ENCODE measurements around the gene NKAIN2.

Gene NKAIN2

DNA sequence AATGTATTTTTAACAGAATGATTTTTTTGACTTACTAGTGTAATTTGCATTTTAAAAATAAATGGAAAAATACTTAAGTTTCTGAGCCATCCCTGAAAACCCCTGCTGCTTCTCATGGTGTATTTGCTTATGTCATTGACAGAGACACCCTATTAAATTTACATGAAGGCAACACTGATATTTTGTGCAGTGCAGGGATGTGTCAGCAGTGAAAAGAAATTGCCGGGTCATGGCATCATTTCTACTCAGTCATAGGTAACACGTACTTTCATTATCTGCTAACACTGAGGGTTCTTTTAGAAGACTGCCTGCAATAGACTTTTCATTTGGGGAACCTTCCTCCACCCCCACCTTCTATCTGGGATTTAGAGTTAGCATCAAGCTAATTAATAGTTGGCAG lies 1021.9 kb downstream of the NKAIN2 start:
- Histone ChIP-seq H3K27ac (ENCODE audit: low read length) (no peak overlapping the region), H3K9ac (ENCODE audit: low read length) (no peak overlapping the region), H3K4me1 (ENCODE audit: control insufficient read depth, low read depth, low read length) (no peaks in the 10 kb centered on the region), H3K9me3 (ENCODE audit: control insufficient read depth, low read depth, low read length) (no peaks in the 10 kb centered on the region), H3K4me3 (ENCODE audit: low read length) (no peak overlapping the region), H3K36me3 (ENCODE audit: control insufficient read depth, low read depth, low read length) (no peaks in the 10 kb centered on the region), H3K27me3 (ENCODE audit: control insufficient read depth, insufficient read depth, low read length) (no peaks in the 10 kb centered on the region)

DNA sequence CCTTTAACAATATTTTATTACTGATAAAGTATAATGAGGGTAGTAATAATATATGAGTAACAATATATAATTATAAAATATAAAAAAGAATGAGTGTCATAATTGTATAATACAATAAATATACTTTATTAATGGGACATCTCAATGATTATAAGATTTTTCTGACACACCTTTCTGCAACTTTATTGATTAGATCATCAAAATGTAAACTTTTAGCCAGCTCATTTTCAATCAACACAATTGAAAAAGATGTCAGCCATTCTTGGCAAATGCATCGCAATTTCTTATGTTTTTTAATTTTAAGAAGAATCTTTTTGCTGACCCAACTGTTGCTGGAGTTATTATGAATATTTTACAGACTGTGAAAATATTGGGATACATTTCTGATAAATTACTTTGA lies 1026.2 kb downstream of the NKAIN2 start:
- Histone ChIP-seq H3K27ac (ENCODE audit: low read length) (no peak overlapping the region), H3K4me1 (ENCODE audit: control insufficient read depth, low read depth, low read length) (no peaks in the 10 kb centered on the region), H3K9ac (ENCODE audit: low read length) (no peak overlapping the region), H3K36me3 (ENCODE audit: control insufficient read depth, low read depth, low read length) (no peaks in the 10 kb centered on the region), H3K9me3 (ENCODE audit: control insufficient read depth, low read depth, low read length) (no peaks in the 10 kb centered on the region), H3K27me3 (ENCODE audit: control insufficient read depth, insufficient read depth, low read length) (no peaks in the 10 kb centered on the region), H3K4me3 (ENCODE audit: low read length) (no peak overlapping the region)

DNA sequence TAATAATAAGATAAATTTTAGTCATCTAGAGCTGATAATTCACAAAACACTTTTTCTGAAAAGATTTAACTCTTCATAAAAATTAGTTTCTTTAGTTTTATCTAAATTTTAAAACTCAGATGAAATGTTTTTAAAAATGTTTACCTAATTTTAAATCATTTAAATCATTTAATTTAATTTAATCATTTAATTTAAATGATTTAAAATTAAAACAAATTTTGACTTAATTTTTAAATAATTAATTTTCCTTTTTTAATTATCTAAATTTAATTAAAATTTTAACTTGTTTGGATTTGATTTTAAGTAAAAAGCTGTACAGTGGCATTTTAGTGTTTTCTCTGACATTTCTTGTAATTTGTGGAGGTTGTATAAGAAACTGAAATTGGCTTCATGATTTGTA lies 1026.8 kb downstream of the NKAIN2 start:
- no peaks in the 10 kb centered on the region for H3K36me3 ChIP-seq (ENCODE audit: control insufficient read depth, low read depth, low read length)
- no peaks in the 10 kb centered on the region for H3K9me3 ChIP-seq (ENCODE audit: control insufficient read depth, low read depth, low read length)
- H3K9ac ChIP-seq (ENCODE audit: low read length) = no peak overlapping the region
- H3K4me3 ChIP-seq (ENCODE audit: low read length) = no peak overlapping the region
- no peak overlapping the region for H3K27ac ChIP-seq (ENCODE audit: low read length)
- no peaks in the 10 kb centered on the region for H3K4me1 ChIP-seq (ENCODE audit: control insufficient read depth, low read depth, low read length)
- no peaks in the 10 kb centered on the region for H3K27me3 ChIP-seq (ENCODE audit: control insufficient read depth, insufficient read depth, low read length)

DNA sequence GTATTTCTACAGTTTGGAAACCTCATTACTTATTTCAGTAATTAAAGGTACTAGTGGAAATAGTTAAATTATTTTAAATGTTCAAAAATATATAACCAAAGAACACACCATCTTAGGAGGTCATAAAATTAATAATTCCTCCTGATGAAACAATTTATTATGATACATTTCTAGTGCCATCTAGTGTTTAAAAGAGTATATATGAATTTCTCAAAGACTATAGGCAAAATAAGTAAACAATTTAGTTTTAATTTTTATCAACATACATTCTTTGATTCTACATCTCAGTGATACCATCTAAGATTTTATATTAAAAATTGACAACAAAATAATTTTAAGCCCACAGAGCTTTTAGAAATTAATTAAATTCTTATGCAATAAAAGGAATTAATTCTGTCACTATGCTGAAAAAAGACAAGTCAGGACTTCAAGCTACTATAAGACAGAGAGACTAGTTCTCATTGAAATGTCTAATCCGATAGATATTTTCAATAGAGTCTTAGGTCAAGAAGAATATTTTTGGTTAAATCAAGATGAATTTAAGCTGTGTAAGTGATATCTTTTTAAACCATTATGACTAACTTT lies 1050.8 kb downstream of the NKAIN2 start:
- H3K36me3 ChIP-seq (ENCODE audit: control insufficient read depth, low read depth, low read length) = no peaks in the 10 kb centered on the region
- no peak overlapping the region for H3K27ac ChIP-seq (ENCODE audit: low read length)
- H3K9ac ChIP-seq (ENCODE audit: low read length) = no peak overlapping the region
- peaks cover 5% of the 10 kb centered on the region for H3K4me1 ChIP-seq (ENCODE audit: control insufficient read depth, low read depth, low read length)
- no peaks in the 10 kb centered on the region for H3K9me3 ChIP-seq (ENCODE audit: control insufficient read depth, low read depth, low read length)
- H3K27me3 ChIP-seq (ENCODE audit: control insufficient read depth, insufficient read depth, low read length) = no peaks in the 10 kb centered on the region
- H3K4me3 ChIP-seq (ENCODE audit: low read length) = no peak overlapping the region

DNA sequence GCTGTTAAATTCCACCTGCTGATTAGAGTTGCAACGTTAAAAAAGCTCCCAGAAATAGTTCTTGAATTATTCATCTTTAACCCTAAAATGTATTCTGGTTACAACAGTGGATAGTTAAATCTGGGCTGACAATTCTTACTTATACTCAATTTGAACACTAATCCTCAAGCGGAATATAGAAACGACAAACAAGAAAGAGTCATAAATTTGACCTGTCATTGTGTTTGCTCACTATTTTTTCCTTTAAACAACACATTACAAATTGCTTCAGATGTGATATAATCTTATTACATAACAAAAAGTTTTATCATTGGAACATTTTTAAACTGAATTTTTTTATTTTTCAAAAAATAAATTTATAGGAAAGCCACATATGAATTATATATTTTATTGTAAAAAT lies 1054.1 kb downstream of the NKAIN2 start:
- Histone ChIP-seq H3K4me1 (ENCODE audit: control insufficient read depth, low read depth, low read length) (peaks cover 5% of the 10 kb centered on the region), H3K9me3 (ENCODE audit: control insufficient read depth, low read depth, low read length) (no peaks in the 10 kb centered on the region), H3K36me3 (ENCODE audit: control insufficient read depth, low read depth, low read length) (no peaks in the 10 kb centered on the region), H3K9ac (ENCODE audit: low read length) (no peak overlapping the region), H3K27ac (ENCODE audit: low read length) (no peak overlapping the region), H3K4me3 (ENCODE audit: low read length) (no peak overlapping the region), H3K27me3 (ENCODE audit: control insufficient read depth, insufficient read depth, low read length) (no peaks in the 10 kb centered on the region)

DNA sequence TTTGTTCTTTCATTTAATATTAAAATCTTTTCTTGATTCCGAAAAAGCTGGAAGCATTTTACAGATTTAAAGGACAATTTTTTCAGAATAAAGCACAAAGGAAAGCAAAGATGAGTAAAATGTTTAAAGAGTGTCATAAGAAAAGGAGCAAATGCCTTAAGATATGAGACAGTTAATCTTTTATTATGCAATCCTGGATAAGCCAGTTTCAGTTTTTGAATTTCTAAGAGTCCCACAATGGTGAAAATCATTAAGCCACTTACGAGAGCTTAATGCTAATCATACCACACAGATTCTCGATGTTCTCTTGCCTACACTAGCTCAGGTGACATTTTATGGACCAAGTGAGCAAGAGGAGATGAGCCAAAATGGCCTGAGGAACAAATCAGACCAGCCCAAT lies 1054.9 kb downstream of the NKAIN2 start:
- no peak overlapping the region for H3K4me3 ChIP-seq (ENCODE audit: low read length)
- no peak overlapping the region for H3K27ac ChIP-seq (ENCODE audit: low read length)
- no peaks in the 10 kb centered on the region for H3K27me3 ChIP-seq (ENCODE audit: control insufficient read depth, insufficient read depth, low read length)
- H3K9me3 ChIP-seq (ENCODE audit: control insufficient read depth, low read depth, low read length) = no peaks in the 10 kb centered on the region
- H3K4me1 ChIP-seq (ENCODE audit: control insufficient read depth, low read depth, low read length) = peaks cover 5% of the 10 kb centered on the region
- no peak overlapping the region for H3K9ac ChIP-seq (ENCODE audit: low read length)
- H3K36me3 ChIP-seq (ENCODE audit: control insufficient read depth, low read depth, low read length) = no peaks in the 10 kb centered on the region

DNA sequence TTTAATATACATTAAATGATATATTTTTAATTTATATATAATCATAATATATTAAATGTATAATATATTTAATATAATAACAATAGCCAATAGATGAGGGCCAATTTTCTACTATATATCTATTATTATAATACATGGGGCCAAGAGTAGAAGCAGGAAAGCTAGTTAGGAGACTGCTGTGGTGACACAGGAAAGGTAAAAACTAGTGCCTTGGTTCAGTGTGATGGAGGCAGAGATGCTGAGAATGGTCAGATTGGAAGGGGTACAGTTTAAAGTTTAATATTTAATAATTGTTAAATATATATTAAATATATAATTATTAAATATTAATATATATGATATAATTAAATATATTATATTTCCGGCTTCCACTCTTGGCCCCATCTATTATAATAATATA lies 1055.7 kb downstream of the NKAIN2 start:
- Histone ChIP-seq H3K4me3 (ENCODE audit: low read length) (no peak overlapping the region), H3K9ac (ENCODE audit: low read length) (no peak overlapping the region), H3K9me3 (ENCODE audit: control insufficient read depth, low read depth, low read length) (no peaks in the 10 kb centered on the region), H3K27me3 (ENCODE audit: control insufficient read depth, insufficient read depth, low read length) (no peaks in the 10 kb centered on the region), H3K36me3 (ENCODE audit: control insufficient read depth, low read depth, low read length) (no peaks in the 10 kb centered on the region), H3K4me1 (ENCODE audit: control insufficient read depth, low read depth, low read length) (peaks cover 5% of the 10 kb centered on the region), H3K27ac (ENCODE audit: low read length) (no peak overlapping the region)

DNA sequence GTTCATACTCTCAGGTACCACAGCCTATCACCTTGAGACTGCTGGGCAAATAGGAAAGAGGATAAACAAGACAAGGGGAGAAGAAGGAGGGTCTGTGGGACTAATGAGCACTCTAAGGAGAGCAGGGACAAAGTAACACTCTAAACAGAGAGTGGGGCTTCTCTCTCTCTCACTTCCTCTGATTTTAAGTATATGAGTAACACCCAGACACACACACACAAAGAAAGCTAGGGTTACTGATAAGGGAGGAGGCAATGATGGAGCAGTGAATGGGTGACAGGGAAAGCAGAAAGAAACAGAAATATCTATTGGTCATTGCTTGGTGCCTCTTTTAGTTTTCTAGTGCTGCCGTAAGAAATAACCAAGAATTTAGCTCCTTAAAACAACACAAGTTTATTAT lies 1062.4 kb downstream of the NKAIN2 start:
- no peak overlapping the region for H3K27ac ChIP-seq (ENCODE audit: low read length)
- no peak overlapping the region for H3K9ac ChIP-seq (ENCODE audit: low read length)
- no peaks in the 10 kb centered on the region for H3K4me1 ChIP-seq (ENCODE audit: control insufficient read depth, low read depth, low read length)
- no peaks in the 10 kb centered on the region for H3K36me3 ChIP-seq (ENCODE audit: control insufficient read depth, low read depth, low read length)
- H3K27me3 ChIP-seq (ENCODE audit: control insufficient read depth, insufficient read depth, low read length) = no peaks in the 10 kb centered on the region
- H3K9me3 ChIP-seq (ENCODE audit: control insufficient read depth, low read depth, low read length) = no peaks in the 10 kb centered on the region
- H3K4me3 ChIP-seq (ENCODE audit: low read length) = no peak overlapping the region

DNA sequence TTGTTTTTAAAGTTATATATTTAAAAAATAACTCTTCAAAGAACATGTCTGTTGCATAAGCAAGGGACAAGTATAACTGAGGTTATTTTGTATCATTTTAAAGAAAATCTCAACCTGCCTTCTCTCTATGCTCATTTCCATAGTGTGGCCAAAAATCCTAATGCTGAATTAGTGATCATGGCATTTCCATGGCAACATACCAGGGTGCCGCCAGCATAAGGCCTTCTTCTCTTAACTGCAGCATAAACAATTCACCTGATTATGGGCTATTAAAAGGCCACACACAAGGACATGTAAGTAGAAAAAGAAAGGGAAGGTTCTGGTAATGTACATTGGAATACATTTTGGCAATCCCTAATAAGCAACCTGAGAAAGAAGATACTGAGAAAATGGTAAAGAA lies 1063.5 kb downstream of the NKAIN2 start:
- H3K9ac ChIP-seq (ENCODE audit: low read length) = no peak overlapping the region
- no peak overlapping the region for H3K27ac ChIP-seq (ENCODE audit: low read length)
- H3K4me3 ChIP-seq (ENCODE audit: low read length) = no peak overlapping the region
- H3K9me3 ChIP-seq (ENCODE audit: control insufficient read depth, low read depth, low read length) = no peaks in the 10 kb centered on the region
- no peaks in the 10 kb centered on the region for H3K36me3 ChIP-seq (ENCODE audit: control insufficient read depth, low read depth, low read length)
- H3K4me1 ChIP-seq (ENCODE audit: control insufficient read depth, low read depth, low read length) = no peaks in the 10 kb centered on the region
- no peaks in the 10 kb centered on the region for H3K27me3 ChIP-seq (ENCODE audit: control insufficient read depth, insufficient read depth, low read length)

DNA sequence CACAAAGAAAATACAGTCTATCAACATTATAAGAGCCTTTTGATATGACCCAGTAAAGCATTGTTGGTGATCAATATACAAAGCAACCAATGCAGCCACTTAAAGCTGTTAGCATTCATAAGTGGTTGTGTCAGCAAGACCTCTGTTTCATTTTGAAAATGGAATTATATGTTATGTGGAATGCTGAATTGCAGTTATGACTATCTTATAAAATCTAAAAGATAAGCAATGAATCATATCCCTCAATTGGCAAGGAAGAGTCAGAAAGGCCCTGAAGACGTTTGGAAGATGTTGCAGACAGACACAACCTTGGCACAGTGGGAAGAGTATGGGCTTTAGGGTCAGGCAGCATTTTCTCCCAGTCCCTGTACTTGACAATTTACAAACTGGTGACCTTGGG lies 1064.8 kb downstream of the NKAIN2 start:
- Histone ChIP-seq H3K9me3 (ENCODE audit: control insufficient read depth, low read depth, low read length) (no peaks in the 10 kb centered on the region), H3K4me1 (ENCODE audit: control insufficient read depth, low read depth, low read length) (no peaks in the 10 kb centered on the region), H3K27ac (ENCODE audit: low read length) (no peak overlapping the region), H3K27me3 (ENCODE audit: control insufficient read depth, insufficient read depth, low read length) (no peaks in the 10 kb centered on the region), H3K4me3 (ENCODE audit: low read length) (no peak overlapping the region), H3K36me3 (ENCODE audit: control insufficient read depth, low read depth, low read length) (no peaks in the 10 kb centered on the region), H3K9ac (ENCODE audit: low read length) (no peak overlapping the region)

DNA sequence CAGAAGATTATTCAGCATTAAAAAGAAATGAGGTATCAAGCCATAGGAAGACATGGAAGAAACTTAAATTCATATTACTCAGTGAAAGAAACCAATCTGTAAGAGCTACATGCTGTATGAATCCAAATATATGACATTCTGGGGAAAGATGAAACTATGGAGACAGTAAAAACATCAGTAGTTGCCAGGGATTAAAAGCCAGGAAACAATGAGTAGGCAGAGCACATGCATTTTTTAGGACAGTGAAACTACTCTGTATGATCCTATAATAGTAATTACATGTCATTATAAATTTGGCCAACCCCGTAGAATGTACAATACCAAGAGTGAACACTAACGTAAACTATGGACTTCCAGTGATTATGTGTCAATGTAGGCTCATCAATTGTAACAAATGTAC lies 1065.8 kb downstream of the NKAIN2 start:
- Histone ChIP-seq H3K9me3 (ENCODE audit: control insufficient read depth, low read depth, low read length) (no peaks in the 10 kb centered on the region), H3K4me1 (ENCODE audit: control insufficient read depth, low read depth, low read length) (no peaks in the 10 kb centered on the region), H3K27ac (ENCODE audit: low read length) (no peak overlapping the region), H3K4me3 (ENCODE audit: low read length) (no peak overlapping the region), H3K27me3 (ENCODE audit: control insufficient read depth, insufficient read depth, low read length) (no peaks in the 10 kb centered on the region), H3K9ac (ENCODE audit: low read length) (no peak overlapping the region), H3K36me3 (ENCODE audit: control insufficient read depth, low read depth, low read length) (no peaks in the 10 kb centered on the region)

DNA sequence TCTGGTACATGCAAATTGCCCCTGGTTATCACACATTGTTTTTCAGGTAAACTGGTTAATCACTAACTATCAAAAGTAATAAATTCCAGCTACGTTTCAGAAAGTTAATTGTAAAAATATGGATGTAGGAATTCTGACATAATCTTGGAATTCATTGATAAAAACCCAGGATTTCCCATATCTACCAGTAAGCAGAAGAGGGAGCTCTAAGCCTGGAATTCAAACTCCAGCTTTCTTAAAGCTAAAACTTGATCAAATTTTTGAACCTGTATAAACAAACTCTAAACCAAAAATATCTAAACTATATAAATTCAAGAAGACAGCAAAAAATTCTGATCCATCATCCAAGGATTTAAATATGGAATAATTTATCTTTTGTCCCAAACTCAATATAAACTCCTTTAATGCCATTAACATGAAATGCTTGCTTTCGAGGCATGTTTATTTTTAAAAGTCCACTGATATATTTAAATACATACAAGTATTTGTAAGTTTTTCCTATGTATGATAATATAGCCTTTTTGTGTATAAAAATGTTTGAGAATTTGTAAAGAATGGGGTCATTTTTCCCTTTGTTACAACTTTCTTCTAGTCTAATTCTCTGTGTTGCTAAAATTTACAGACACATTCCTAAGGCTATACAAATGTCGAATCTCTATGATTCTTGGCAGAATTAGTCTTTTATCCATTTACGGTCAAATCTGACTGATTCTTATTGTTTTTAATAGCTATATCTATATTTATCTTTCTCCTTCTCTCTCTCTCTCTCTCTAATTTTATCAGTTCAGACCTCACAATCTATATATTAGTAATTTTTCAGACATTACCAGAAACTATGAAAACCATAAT lies 1067.2 kb downstream of the NKAIN2 start:
- Histone ChIP-seq H3K9ac (ENCODE audit: low read length) (no peak overlapping the region), H3K9me3 (ENCODE audit: control insufficient read depth, low read depth, low read length) (no peaks in the 10 kb centered on the region), H3K27me3 (ENCODE audit: control insufficient read depth, insufficient read depth, low read length) (no peaks in the 10 kb centered on the region), H3K4me3 (ENCODE audit: low read length) (no peak overlapping the region), H3K36me3 (ENCODE audit: control insufficient read depth, low read depth, low read length) (no peaks in the 10 kb centered on the region), H3K27ac (ENCODE audit: low read length) (no peak overlapping the region), H3K4me1 (ENCODE audit: control insufficient read depth, low read depth, low read length) (no peaks in the 10 kb centered on the region)
